ENCODE results near the gene PLK4. TPM values are rescaled to one million over a fixed set of nuclear protein-coding genes. Genes with fewer than 3 reads are reported as not detected.
"Not testable (repeated sequence)": the region's sequence is repeated elsewhere in the genome, so short reads cannot be mapped to it uniquely, and the experiment has no call there.

Gene PLK4
- total RNA-seq, 2 donors from 2014 or later: 1.2 to 2.1 TPM

GRCh38 chr4:127881563-127881864 is 821 bp downstream of the PLK4 start:
- no peaks in the 10 kb centered on the region for H3K36me3 ChIP-seq
- no peaks in the 10 kb centered on the region for H3K9me3 ChIP-seq
- H3K27me3 ChIP-seq (replicated peaks; ENCODE audit: insufficient read depth): no peaks in the 10 kb centered on the region
- ATAC-seq (ENCODE audit: insufficient number of reproducible peaks, low FRiP score, low read depth) (no peak), DNase-seq (ENCODE audit: low spot score) (no peak)
- H3K27ac ChIP-seq: no peak overlapping the region
- no peak for TF ChIP-seq CTCF (IDR thresholded peaks at IDR 0.05)
- H3K4me1 ChIP-seq (ENCODE audit: control insufficient read depth in 1 of 2, low read depth in 2 of 2): peaks cover 8 to 12% of the 10 kb centered on the region in 2 donors
- H3K4me3 ChIP-seq: peak overlapping the region; percentile 80

GRCh38 chr4:127888559-127888958 is 7.9 kb downstream of the PLK4 start:
- no peak for DNase-seq (ENCODE audit: low spot score)
- no peak for ATAC-seq (ENCODE audit: insufficient number of reproducible peaks, low FRiP score, low read depth)
- Histone ChIP-seq H3K4me3 (no peak overlapping the region), H3K4me1 (ENCODE audit: control insufficient read depth in 1 of 2, low read depth in 2 of 2) (no peaks in the 10 kb centered on the region), H3K27me3 (replicated peaks; ENCODE audit: insufficient read depth) (no peaks in the 10 kb centered on the region), H3K36me3 (no peaks in the 10 kb centered on the region), H3K27ac (no peak overlapping the region), H3K9me3 (no peaks in the 10 kb centered on the region)
- no peak for TF ChIP-seq CTCF (IDR thresholded peaks at IDR 0.05)

GRCh38 chr4:127889903-127890302 is 9.2 kb downstream of the PLK4 start:
- DNase-seq (ENCODE audit: low spot score) (no peak), ATAC-seq (ENCODE audit: insufficient number of reproducible peaks, low FRiP score, low read depth) (no peak)
- H3K4me1 ChIP-seq (ENCODE audit: control insufficient read depth in 1 of 2, low read depth in 2 of 2): no peaks in the 10 kb centered on the region
- TF ChIP-seq CTCF (IDR thresholded peaks at IDR 0.05): no peak
- H3K27ac ChIP-seq: no peak overlapping the region
- H3K36me3 ChIP-seq: no peaks in the 10 kb centered on the region
- H3K27me3 ChIP-seq (replicated peaks; ENCODE audit: insufficient read depth): no peaks in the 10 kb centered on the region
- no peaks in the 10 kb centered on the region for H3K9me3 ChIP-seq
- H3K4me3 ChIP-seq: no peak overlapping the region

- H3K27me3 ChIP-seq (replicated peaks; ENCODE audit: insufficient read depth): no peaks in the 10 kb centered on the region
- H3K27ac ChIP-seq: no peak overlapping the region
- DNase-seq (ENCODE audit: low spot score) (no peak), ATAC-seq (ENCODE audit: insufficient number of reproducible peaks, low FRiP score, low read depth) (no peak)
- no peaks in the 10 kb centered on the region for H3K9me3 ChIP-seq
- TF ChIP-seq CTCF (IDR thresholded peaks at IDR 0.05): no peak
- no peak overlapping the region for H3K4me3 ChIP-seq
- H3K4me1 ChIP-seq (ENCODE audit: control insufficient read depth in 1 of 2, low read depth in 2 of 2): no peaks in the 10 kb centered on the region
- H3K36me3 ChIP-seq: no peaks in the 10 kb centered on the region
These were observed 15.4 kb downstream of the PLK4 start for GRCh38 chr4:127896069-127896468.

GRCh38 chr4:127896528-127896927 is 15.8 kb downstream of the PLK4 start:
- H3K36me3 ChIP-seq: no peaks in the 10 kb centered on the region
- no peak overlapping the region for H3K4me3 ChIP-seq
- no peaks in the 10 kb centered on the region for H3K4me1 ChIP-seq (ENCODE audit: control insufficient read depth in 1 of 2, low read depth in 2 of 2)
- DNase-seq (ENCODE audit: low spot score) (no peak), ATAC-seq (ENCODE audit: insufficient number of reproducible peaks, low FRiP score, low read depth) (no peak)
- no peaks in the 10 kb centered on the region for H3K27me3 ChIP-seq (replicated peaks; ENCODE audit: insufficient read depth)
- no peak overlapping the region for H3K27ac ChIP-seq
- no peaks in the 10 kb centered on the region for H3K9me3 ChIP-seq
- TF ChIP-seq CTCF (IDR thresholded peaks at IDR 0.05): no peak

GRCh38 chr4:127899682-127900081 is 19.0 kb downstream of the PLK4 start:
- DNase-seq (ENCODE audit: low spot score); H3K4me3 ChIP-seq; ATAC-seq (ENCODE audit: insufficient number of reproducible peaks, low FRiP score, low read depth); H3K27ac ChIP-seq; H3K36me3 ChIP-seq; H3K27me3 ChIP-seq (replicated peaks; ENCODE audit: insufficient read depth); H3K4me1 ChIP-seq (ENCODE audit: control insufficient read depth in 1 of 2, low read depth in 2 of 2); H3K9me3 ChIP-seq: not testable (repeated sequence)

Data from thoracic aorta (tissue), 2 donors.